HepG2 (cell line): Measurements from ENCODE around the gene C22orf39. TPM values are rescaled to one million over a fixed set of nuclear protein-coding genes. Genes with fewer than 3 reads are reported as not detected.

Experiments
- ATAC-seq: fragments of 200-7000 bp; cut with Tn5 transposase; 3 replicates; pipeline ENCODE4 v1.9.1; 2020; ENCODE audit warnings: mild to moderate bottlenecking, moderate library complexity
- BruUV-seq: library from RNA; stranded (reverse); fragments of 400-500 nt; replicated peaks from 2 replicates; lab custom pipeline; 2021; lab: Mats Ljungman, UMichigan
- CTCF ChIA-PET: fragments of 300-600 bp; formaldehyde crosslinking; extraction: SDS; loops from one replicate; lab custom pipeline; 2021; ENCODE audit warnings: low total read pairs, inconsistent platforms, low intra/inter-chr PET ratio; lab: Yijun Ruan, JAX
- POLR2A ChIA-PET: fragments of 350-600 bp; sonication (Branson Sonifier 250); formaldehyde crosslinking; loops from one replicate; lab custom pipeline; 2020; ENCODE audit warnings: antibody characterized with exemption, inconsistent platforms; lab: Yijun Ruan, JAX
- DNase-seq: peaks from one replicate; pipeline ENCODE4 v3.0.0-alpha.2; 2015; ENCODE audit warnings: low spot score
- FAIRE-seq: peaks from 3 replicates; lab custom pipeline; 2011; peaks lifted over from hg19 to GRCh38; lab: Jason Lieb, UNC
- H2AFZ ChIP-seq: one replicate; pipeline ENCODE4 v1.6.1; 2011; ENCODE audit warnings: low read length, inconsistent platforms
- H3K27ac ChIP-seq: fragments of 300-600 bp; 3 replicates; pipeline ENCODE4 v1.8.0; 2011; ENCODE audit warnings: mixed run types, mild to moderate bottlenecking, mixed read lengths, low read length, inconsistent platforms; ENCODE audit not compliant: insufficient read depth; ENCODE audit errors: extremely low read length
- H3K27me3 ChIP-seq, 2 experiments: fragments of 200-600 bp in 1 of 2; 2 replicates in 1 of 2; 3 replicates in 1 of 2; pipeline versions ENCODE4 v1.6.0 to v1.8.0; 2011; ENCODE audit warnings: low read length in 2 of 2, mild to moderate bottlenecking in 2 of 2, moderate library complexity in 2 of 2, inconsistent platforms in 1 of 2; ENCODE audit not compliant: insufficient read depth in 2 of 2, control insufficient read depth in 1 of 2
- H3K36me3 ChIP-seq, 2 experiments: fragments of 200-600 bp in 1 of 2; replicated peaks in 1 of 2; 2 replicates in 1 of 2; 3 replicates in 1 of 2; pipeline versions ENCODE4 v1.5.1 to v1.8.0; 2011; ENCODE audit warnings: low read length in 2 of 2, inconsistent platforms in 1 of 2; ENCODE audit not compliant: insufficient read depth in 2 of 2, control insufficient read depth in 1 of 2
- H3K4me1 ChIP-seq: 2 replicates; pipeline ENCODE4 v1.5.1; 2012; ENCODE audit warnings: low read length, inconsistent platforms; ENCODE audit not compliant: insufficient read depth
- H3K4me2 ChIP-seq: 2 replicates; pipeline ENCODE4 v1.6.0; 2011; ENCODE audit warnings: low read depth, low read length, inconsistent platforms
- H3K4me3 ChIP-seq, 3 experiments: fragments of 200-600 bp in 1 of 3; sonication (generic), shearing (Covaris generic) in 1 of 3; replicated peaks in 1 of 3; 2 replicates each; pipeline ENCODE4 v1.5.1; 2011 to 2016; ENCODE audit warnings: low read length in 3 of 3, inconsistent platforms in 2 of 3, low read depth in 2 of 3, mild to moderate bottlenecking in 2 of 3, control low read depth in 1 of 3, mixed read lengths in 1 of 3; ENCODE audit not compliant: insufficient read depth in 1 of 3
- H3K79me2 ChIP-seq: one replicate; pipeline ENCODE4 v1.6.1; 2011; ENCODE audit warnings: low read length, inconsistent platforms; ENCODE audit not compliant: insufficient read depth
- H3K9ac ChIP-seq: 2 replicates; pipeline ENCODE4 v1.6.0; 2011; ENCODE audit warnings: mild to moderate bottlenecking, low read depth, low read length, inconsistent platforms; ENCODE audit not compliant: insufficient read depth
- H3K9me3 ChIP-seq: 2 replicates; pipeline ENCODE4 v1.5.1; 2012; ENCODE audit warnings: mild to moderate bottlenecking, low read length
- H4K20me1 ChIP-seq: 2 replicates; pipeline ENCODE4 v1.6.0; 2011; ENCODE audit warnings: inconsistent platforms, mild to moderate bottlenecking, low read length, moderate library complexity; ENCODE audit not compliant: insufficient read depth
- AHR ChIP-seq: IDR thresholded peaks from 2 replicates; pipeline ENCODE4 v1.6.1; 2018; ENCODE audit warnings: missing genetic modification reagents, missing compliant biosample characterization
- DDIT3 ChIP-seq: sonication (generic); formaldehyde crosslinking; IDR thresholded peaks from 2 replicates; pipeline ENCODE4 v1.4.0; 2020; ENCODE audit warnings: mild to moderate bottlenecking, missing genetic modification reagents
- HNF1A ChIP-seq, 2 experiments: sonication (generic) in 1 of 2; formaldehyde crosslinking in 1 of 2; IDR thresholded peaks; 2 replicates each; pipeline versions ENCODE4 v1.4.0 to v1.6.1; 2016 to 2020; ENCODE audit warnings: borderline replicate concordance in 1 of 2, low read depth in 1 of 2, mild to moderate bottlenecking in 1 of 2, missing genetic modification reagents in 1 of 2
- IRX3 ChIP-seq: sonication (generic); formaldehyde crosslinking; IDR thresholded peaks from 2 replicates; pipeline ENCODE4 v1.8.1; 2023; ENCODE audit warnings: mild to moderate bottlenecking, low read depth, missing genetic modification reagents, borderline replicate concordance
- JUND ChIP-seq: sonication (generic); formaldehyde crosslinking; IDR thresholded peaks from 2 replicates; pipeline ENCODE4 v1.8.0; 2022; ENCODE audit warnings: mild to moderate bottlenecking, missing genetic modification reagents
- PHF21A ChIP-seq: sonication (generic); formaldehyde crosslinking; IDR thresholded peaks from 2 replicates; pipeline ENCODE4 v1.5.0; 2020; ENCODE audit warnings: mild to moderate bottlenecking, missing genetic modification reagents
- TARDBP ChIP-seq: sonication (generic); formaldehyde crosslinking; IDR thresholded peaks from 2 replicates; pipeline ENCODE4 v1.8.0; 2022; ENCODE audit warnings: mild to moderate bottlenecking, missing genetic modification reagents
- TFAP4 ChIP-seq: sonication (generic); IDR thresholded peaks from 2 replicates; pipeline ENCODE4 v1.6.1; 2016; ENCODE audit warnings: low read depth, borderline replicate concordance
- ZKSCAN5 ChIP-seq: sonication (generic); formaldehyde crosslinking; IDR thresholded peaks from 2 replicates; pipeline ENCODE4 v1.5.1; 2020; ENCODE audit warnings: mild to moderate bottlenecking, missing genetic modification reagents
- ZNF18 ChIP-seq: sonication (generic); formaldehyde crosslinking; IDR thresholded peaks from 2 replicates; pipeline ENCODE4 v1.8.0; 2022; ENCODE audit warnings: mild to moderate bottlenecking, missing genetic modification reagents; ENCODE audit not compliant: insufficient replicate concordance
- ZNF205 ChIP-seq: IDR thresholded peaks from 2 replicates; pipeline ENCODE4 v1.6.1; 2018; ENCODE audit warnings: missing biosample characterization, missing genetic modification reagents
- ZNF33A ChIP-seq: sonication (generic); formaldehyde crosslinking; IDR thresholded peaks from 2 replicates; pipeline ENCODE4 v1.5.1; 2020; ENCODE audit warnings: missing genetic modification reagents, mild to moderate bottlenecking, moderate library complexity, borderline replicate concordance
- ZNF460 ChIP-seq: sonication (generic); formaldehyde crosslinking; IDR thresholded peaks from 2 replicates; pipeline ENCODE4 v1.5.1; 2020; ENCODE audit warnings: missing genetic modification reagents, mild to moderate bottlenecking, borderline replicate concordance
- ZNF614 ChIP-seq: IDR thresholded peaks from 2 replicates; pipeline ENCODE4 v1.6.1; 2018; ENCODE audit warnings: missing biosample characterization, missing genetic modification reagents, inconsistent platforms, borderline replicate concordance
- ZNF747 ChIP-seq: sonication (generic); formaldehyde crosslinking; IDR thresholded peaks from 2 replicates; pipeline ENCODE4 v1.8.1; 2023; ENCODE audit warnings: missing genetic modification reagents, mild to moderate bottlenecking, borderline replicate concordance
- WGBS: methylation state at CpG from one replicate; pipeline ENCODE4 v1.1.6; 2017; ENCODE audit warnings: low lambda C conversion rate; 5-methylcytosine and 5-hydroxymethylcytosine counted together
- in situ Hi-C: cut with HindIII; loops from 2 replicates; pipeline ENCODE4 v1.10.0; 2017; ENCODE audit warnings: low pct_unique_long_range_greater_than_20kb; ENCODE audit not compliant: extremely low pct_ligation_motif_present
- intact Hi-C: fragments of 100-400 bp; cut with micrococcal nuclease; formaldehyde crosslinking; loops from one replicate; pipeline ENCODE4 v1.10.0; 2022; ENCODE audit not compliant: unreplicated experiment
- polyA plus RNA-seq, 8 experiments: library from polyadenylated mRNA; depleted of rRNA in 3 of 8; stranded (reverse) in 7 of 8; unstranded in 1 of 8; fragments of >200 nt; fragmentation: Illumina TruSeq in 4 of 8; extraction: Trizol in 4 of 8; gene quantifications; 2 replicates each; pipeline versions ENCODE4 v1.2.1 to v1.2.3, GENCODE V29; 2011 to 2016; ENCODE audit warnings: low read depth in 4 of 8, missing spikeins in 1 of 8, mixed read lengths in 1 of 8; ENCODE audit not compliant: insufficient read depth in 1 of 8
- total RNA-seq, 5 experiments: library from RNA; depleted of rRNA; stranded (reverse); fragments of >200 nt; fragmentation: Illumina TruSeq; extraction: Trizol; gene quantifications; 2 replicates each; pipeline ENCODE4 v1.2.3, GENCODE V29; 2016; ENCODE audit warnings: low read depth in 1 of 5

C22orf39 gene
- total and polyA plus RNA-seq, 2 of the 13 experiments (the other 11 are each of a cell fraction or from before 2014, with no cell fraction given) = 23.4 to 26.4 TPM

GRCh38 chr22:19446603-19447329, 745 bp downstream of the C22orf39 start:
- H3K4me3 ChIP-seq = peak overlapping the region; percentile 70 to 86 (median 81)
- peaks cover 7 to 38% of the 10 kb centered on the region in 2 experiments; a peak in 4 of 5 replicates for H3K36me3 ChIP-seq
- intact Hi-C loops (loop anchor here (2.0 kb wide), 2 partner anchors 14 to 32 kb away; partner anchors contain the start of genes CDC45, MRPL40 and UFD1), in situ Hi-C loops (no loop called here)
- H3K4me2 ChIP-seq = peak overlapping the region; percentile 96
- peaks cover 39% of the 10 kb centered on the region for H3K79me2 ChIP-seq
- ATAC-seq (peak; percentile 37), DNase-seq (peak; percentile 7), FAIRE-seq (no peak)
- no peaks in the 10 kb centered on the region for H4K20me1 ChIP-seq
- ChIA-PET POLR2A (interaction anchor here (0.6 to 3.4 kb wide), 7 partner anchors 14 to 324 kb away, joined by 3 to 23 read pairs (median 4); partner anchors contain the start of genes CDC45, DGCR2, ESS2 and HIRA), CTCF (no interaction called here)
- H2AFZ ChIP-seq = no peak overlapping the region
- peaks cover 40% of the 10 kb centered on the region for H3K4me1 ChIP-seq
- 22% methylated on average over 22 of the region's 22 CpGs for WGBS
- no peaks in the 10 kb centered on the region for H3K9me3 ChIP-seq
- H3K9ac ChIP-seq = peak overlapping the region; percentile 93
- no TSS peak for BruUV-seq
- no peaks in the 10 kb centered on the region; a peak in 1 of 5 replicates for H3K27me3 ChIP-seq
- H3K27ac ChIP-seq = peak overlapping the region; percentile 84
- no peak for TF ChIP-seq PHF21A (CRISPR knock-in tag)
- TF ChIP-seq IRX3 (CRISPR knock-in tag) = 0 out of 2 replicates have a peak, but pooled peaks have one; percentile 9
- TF ChIP-seq ZNF614 (CRISPR knock-in tag) = no peak
- TF ChIP-seq ZNF33A (CRISPR knock-in tag) = 0 out of 2 replicates have a peak, but pooled peaks have one; percentile 46
- TF ChIP-seq AHR = 0 out of 2 replicates have a peak, but pooled peaks have one; percentile 4
- TF ChIP-seq TARDBP (CRISPR knock-in tag) = 0 out of 2 replicates have a peak, but pooled peaks have one; percentile 17
- no peak for TF ChIP-seq JUND (CRISPR knock-in tag)
- no peak for TF ChIP-seq ZNF747 (CRISPR knock-in tag)
- TF ChIP-seq HNF1A (IDR thresholded peaks at IDR 0.05; ENCODE audit: low read depth) = no peak
- TF ChIP-seq HNF1A (CRISPR knock-in tag; IDR thresholded peaks at IDR 0.05; ENCODE audit: borderline replicate concordance) = 0 out of 2 replicates have a peak, but pooled peaks have one; percentile 6
- TF ChIP-seq DDIT3 (CRISPR knock-in tag) = no peak
- peak; percentile 16 for TF ChIP-seq ZNF18 (CRISPR knock-in tag)
- TF ChIP-seq ZNF205 = peak; percentile 66; the same call in 1 of the 2 replicates
- 0 out of 2 replicates have a peak, but pooled peaks have one; percentile 28 for TF ChIP-seq ZKSCAN5 (CRISPR knock-in tag)
- peak; percentile 52; the same call in 1 of the 2 replicates for TF ChIP-seq TFAP4
- TF ChIP-seq ZNF460 = peak; percentile 93
